H9 (cell line): ENCODE results near the gene C5orf34. TPM values are rescaled to one million over a fixed set of nuclear protein-coding genes. Genes with fewer than 3 reads are reported as not detected.

Experiments
- DNase-seq: peaks from one replicate; pipeline ENCODE4 v3.0.0-alpha.2; 2017
- H2AFZ ChIP-seq: one replicate; pipeline ENCODE4 v1.6.1; 2013; ENCODE audit warnings: mild to moderate bottlenecking, low read length, control low read depth, moderate library complexity
- H2AK5ac ChIP-seq: 2 replicates; pipeline ENCODE4 v1.6.1; 2013; ENCODE audit warnings: low read length, control low read depth, mixed read lengths; ENCODE audit not compliant: insufficient read length
- H2BK120ac ChIP-seq: one replicate; pipeline ENCODE4 v1.6.1; 2013; ENCODE audit warnings: low read depth, mild to moderate bottlenecking, low read length, control low read depth, inconsistent platforms; ENCODE audit not compliant: poor library complexity, severe bottlenecking
- H2BK12ac ChIP-seq: 2 replicates; pipeline ENCODE4 v1.6.1; 2013; ENCODE audit warnings: low read length, control low read depth, mixed read lengths, low read depth; ENCODE audit not compliant: insufficient read length
- H2BK15ac ChIP-seq: 2 replicates; pipeline ENCODE4 v1.6.1; 2013; ENCODE audit warnings: low read depth, low read length, control low read depth
- H2BK20ac ChIP-seq: one replicate; pipeline ENCODE4 v1.6.1; 2013; ENCODE audit warnings: low read depth, mild to moderate bottlenecking, low read length, control low read depth, inconsistent platforms; ENCODE audit not compliant: poor library complexity, severe bottlenecking
- H2BK5ac ChIP-seq: 2 replicates; pipeline ENCODE4 v1.6.1; 2013; ENCODE audit warnings: low read length, control low read depth, mixed read lengths; ENCODE audit not compliant: insufficient read length
- H3K14ac ChIP-seq: 2 replicates; pipeline ENCODE4 v1.6.1; 2013; ENCODE audit warnings: low read length, control low read depth; ENCODE audit not compliant: insufficient read depth
- H3K18ac ChIP-seq: 2 replicates; pipeline ENCODE4 v1.6.1; 2013; ENCODE audit warnings: low read depth, mild to moderate bottlenecking, mixed read lengths, low read length, control low read depth; ENCODE audit not compliant: insufficient read length
- H3K23ac ChIP-seq: 2 replicates; pipeline ENCODE4 v1.6.1; 2013; ENCODE audit warnings: low read length, control low read depth, mixed read lengths, low read depth; ENCODE audit not compliant: insufficient read length
- H3K23me2 ChIP-seq: 2 replicates; pipeline ENCODE4 v1.6.1; 2013; ENCODE audit warnings: low read depth, mild to moderate bottlenecking, mixed read lengths, low read length, control low read depth; ENCODE audit not compliant: insufficient read length, poor library complexity, severe bottlenecking
- H3K27ac ChIP-seq: 2 replicates; pipeline ENCODE4 v1.5.1; 2013; ENCODE audit warnings: low read length, control low read depth, mixed read lengths, low read depth; ENCODE audit not compliant: insufficient read length
- H3K27me3 ChIP-seq: 2 replicates; pipeline ENCODE4 v1.6.1; 2013; ENCODE audit warnings: low read length, control low read depth, inconsistent platforms; ENCODE audit not compliant: insufficient read depth
- H3K4ac ChIP-seq: 2 replicates; pipeline ENCODE4 v1.6.1; 2013; ENCODE audit warnings: low read depth, mild to moderate bottlenecking, control low read depth, inconsistent platforms, low read length, moderate library complexity
- H3K4me1 ChIP-seq: 2 replicates; pipeline ENCODE4 v1.6.1; 2013; ENCODE audit warnings: low read length, control low read depth, inconsistent platforms; ENCODE audit not compliant: insufficient read depth
- H3K4me2 ChIP-seq: 2 replicates; pipeline ENCODE4 v1.6.1; 2013; ENCODE audit warnings: low read length, control low read depth, mixed read lengths; ENCODE audit not compliant: insufficient read length, insufficient read depth
- H3K56ac ChIP-seq: 2 replicates; pipeline ENCODE4 v1.6.1; 2013; ENCODE audit warnings: low read depth, mild to moderate bottlenecking, mixed read lengths, low read length, control low read depth; ENCODE audit not compliant: insufficient read length
- H3K79me1 ChIP-seq: 2 replicates; pipeline ENCODE4 v1.6.1; 2013; ENCODE audit warnings: low read depth, mild to moderate bottlenecking, moderate library complexity, low read length, control low read depth, inconsistent platforms; ENCODE audit not compliant: insufficient read depth, poor library complexity, severe bottlenecking
- H3K79me2 ChIP-seq: 2 replicates; pipeline ENCODE4 v1.6.1; 2013; ENCODE audit warnings: low read length, control low read depth, inconsistent platforms; ENCODE audit not compliant: insufficient read depth
- H3K9ac ChIP-seq: 2 replicates; pipeline ENCODE4 v1.6.1; 2013; ENCODE audit warnings: low read length, control low read depth, mixed read lengths; ENCODE audit not compliant: insufficient read length; ENCODE audit errors: extremely low read depth
- H3K9me3 ChIP-seq: one replicate; pipeline ENCODE4 v1.6.1; 2013; ENCODE audit warnings: low read depth, low read length, inconsistent platforms; ENCODE audit not compliant: control insufficient read depth
- H3T11ph ChIP-seq: one replicate; pipeline ENCODE4 v1.6.1; 2013; ENCODE audit warnings: mild to moderate bottlenecking, low read length, control low read depth, inconsistent platforms
- H4K20me1 ChIP-seq: one replicate; pipeline ENCODE4 v1.6.1; 2013; ENCODE audit not compliant: control insufficient read depth, insufficient read length, insufficient read depth
- H4K5ac ChIP-seq: 2 replicates; pipeline ENCODE4 v1.6.1; 2013; ENCODE audit warnings: low read depth, mild to moderate bottlenecking, mixed read lengths, low read length, control low read depth; ENCODE audit not compliant: insufficient read length
- H4K8ac ChIP-seq: replicated peaks from 2 replicates; pipeline ENCODE4 v1.6.1; 2013; ENCODE audit warnings: low read length, control low read depth, mixed read lengths, low read depth; ENCODE audit not compliant: insufficient read length
- H4K91ac ChIP-seq: 2 replicates; pipeline ENCODE4 v1.6.1; 2013; ENCODE audit warnings: low read depth, mild to moderate bottlenecking, moderate library complexity, mixed read lengths, low read length, control low read depth; ENCODE audit not compliant: insufficient read length
- H3K27ac Mint-ChIP-seq, 3 experiments: 2 replicates in 2 of 3; 3 replicates in 1 of 3; pipeline ENCODE4 v1.8.0; 2020 to 2021; ENCODE audit warnings: mixed read lengths in 3 of 3, mild to moderate bottlenecking in 1 of 3, moderate library complexity in 1 of 3
- H3K27me3 Mint-ChIP-seq: 2 replicates; pipeline ENCODE4 v1.8.0; 2021; ENCODE audit warnings: low read depth, mild to moderate bottlenecking, moderate library complexity, mixed read lengths
- H3K36me3 Mint-ChIP-seq, 3 experiments: 2 replicates in 2 of 3; 3 replicates in 1 of 3; pipeline ENCODE4 v1.8.0; 2020 to 2021; ENCODE audit warnings: low read depth in 3 of 3, mixed read lengths in 3 of 3; ENCODE audit not compliant: insufficient read depth in 1 of 3
- H3K4me1 Mint-ChIP-seq, 2 experiments: 2 replicates each; pipeline ENCODE4 v1.8.0; 2020; ENCODE audit warnings: mixed read lengths in 2 of 2
- H3K4me3 Mint-ChIP-seq, 2 experiments: 2 replicates in 1 of 2; 3 replicates in 1 of 2; pipeline ENCODE4 v1.8.0; 2020 to 2021; ENCODE audit warnings: mild to moderate bottlenecking in 2 of 2, mixed read lengths in 2 of 2, moderate library complexity in 1 of 2
- H3K9me3 Mint-ChIP-seq, 2 experiments: 2 replicates in 1 of 2; 3 replicates in 1 of 2; pipeline ENCODE4 v1.8.0; 2020; ENCODE audit warnings: mild to moderate bottlenecking in 2 of 2, mixed read lengths in 2 of 2, moderate library complexity in 1 of 2
- CTCF ChIP-seq: fragments of 200-600 bp; sonication (generic); conservative IDR thresholded peaks from 3 replicates; pipeline ENCODE4 v1.8.0; 2021; ENCODE audit warnings: antibody characterized with exemption, mild to moderate bottlenecking
- WGBS: extraction: QIAGEN DNeasy Blood & Tissue Kit; methylation state at CpG from one replicate; pipeline ENCODE4 v1.1.7; 2013; ENCODE audit warnings: missing lambda C conversion rate, low lambda C conversion rate, mixed read lengths; ENCODE audit not compliant: insufficient read length; ENCODE audit errors: extremely low coverage; 5-methylcytosine and 5-hydroxymethylcytosine counted together
- total RNA-seq: library from RNA; stranded (reverse); gene quantifications from 2 replicates; pipeline ENCODE4 v1.2.1, GENCODE V29; 2021

The C5orf34 gene
- total RNA-seq, 1 experiment from 2014 or later, result 7.7 TPM

GRCh38 chr5:43564289-43564850 lies 49.4 kb upstream of the C5orf34 start:
- Mint-ChIP-seq H3K9me3 (no peaks in the 10 kb centered on the region), H3K4me1 (peaks cover 5 to 6% of the 10 kb centered on the region in 2 experiments; a peak in 3 of 4 replicates), H3K36me3 (no peaks in the 10 kb centered on the region), H3K4me3 (no peak overlapping the region), H3K27me3 (no peaks in the 10 kb centered on the region), H3K27ac (no peak overlapping the region)
- Histone ChIP-seq H3K27me3 (no peaks in the 10 kb centered on the region), H2AFZ (no peak overlapping the region), H3K23me2 (no peaks in the 10 kb centered on the region), H2AK5ac (no peak overlapping the region), H2BK12ac (no peak overlapping the region), H3K79me2 (no peaks in the 10 kb centered on the region), H3K18ac (no peak overlapping the region), H2BK15ac (no peak overlapping the region), H3K4me2 (no peak overlapping the region), H4K8ac (no peak overlapping the region), H3K9me3 (no peaks in the 10 kb centered on the region), H3K79me1 (no peaks in the 10 kb centered on the region), H3K23ac (no peak overlapping the region), H2BK5ac (no peak overlapping the region), H3K9ac (no peak overlapping the region), H2BK20ac (no peak overlapping the region), H3K56ac (no peak overlapping the region), H4K5ac (no peak overlapping the region), H2BK120ac (no peak overlapping the region), H3K14ac (no peak overlapping the region), H3K4me1 (no peaks in the 10 kb centered on the region), H3K4ac (no peak overlapping the region), H3K27ac (no peak overlapping the region), H4K91ac (no peak overlapping the region), H4K20me1 (no peaks in the 10 kb centered on the region), H3T11ph (no peak overlapping the region)
- no peak for DNase-seq
- no peak for TF ChIP-seq CTCF
- no CpG with 5 or more reads among the region's 5 CpGs for WGBS
